Activated CD4-positive, alpha-beta T cell treated with anti-CD3 and anti-CD28 coated beads, Interleukin-2, amount 50 U/mL, for 16 hours (primary cell): Measurements from ENCODE around the gene NMRK2.
"Not testable (repeated sequence)": the region's sequence is repeated elsewhere in the genome, so short reads cannot be mapped to it uniquely, and the experiment has no call there.

Experiments used
- DNase-seq: peaks from one replicate; pipeline ENCODE4 v3.0.0-alpha.2; 2020

The NMRK2 gene

GRCh38 chr19:3936506-3937442 lies 3.9 kb downstream of the NMRK2 start:
- no peak for DNase-seq

DNA sequence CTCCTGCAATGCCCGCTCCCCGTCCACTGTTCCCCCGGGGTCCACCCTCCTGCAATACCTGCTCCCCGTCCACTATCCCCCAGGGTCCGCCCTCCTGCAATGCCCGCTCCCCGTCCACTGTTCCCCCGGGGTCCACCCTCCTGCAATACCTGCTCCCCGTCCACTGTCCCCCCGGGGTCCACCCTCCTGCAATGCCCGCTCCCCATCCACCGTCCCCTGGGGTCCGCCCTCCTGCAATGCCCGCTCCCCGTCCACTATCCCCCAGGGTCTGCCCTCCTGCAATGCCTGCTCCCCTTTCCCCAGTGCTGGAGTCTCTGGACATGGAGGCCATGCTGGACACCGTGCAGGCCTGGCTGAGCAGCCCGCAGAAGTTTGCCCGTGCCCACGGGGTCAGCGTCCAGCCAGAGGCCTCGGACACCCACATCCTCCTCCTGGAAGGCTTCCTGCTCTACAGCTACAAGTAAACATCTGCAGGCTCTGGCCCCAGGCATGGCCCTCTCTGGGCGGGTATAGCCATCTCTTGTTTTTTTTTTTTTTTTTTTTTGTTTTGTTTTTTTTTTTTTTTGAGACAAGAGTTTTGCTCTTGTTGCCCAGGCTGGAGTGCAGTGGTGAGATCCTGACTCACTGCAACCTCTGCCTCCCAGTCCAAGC lies 5.6 kb downstream of the NMRK2 start:
- not testable (repeated sequence) for DNase-seq

GRCh38 chr19:3942790-3943409 lies 10.0 kb downstream of the NMRK2 start:
- DNase-seq: no peak

- no peak for DNase-seq
Measured at GRCh38 chr19:3944018-3944721, 11.3 kb downstream of the NMRK2 start.

- DNase-seq: no peak
Measured at GRCh38 chr19:3945838-3946237, 13.0 kb downstream of the NMRK2 start.

DNA sequence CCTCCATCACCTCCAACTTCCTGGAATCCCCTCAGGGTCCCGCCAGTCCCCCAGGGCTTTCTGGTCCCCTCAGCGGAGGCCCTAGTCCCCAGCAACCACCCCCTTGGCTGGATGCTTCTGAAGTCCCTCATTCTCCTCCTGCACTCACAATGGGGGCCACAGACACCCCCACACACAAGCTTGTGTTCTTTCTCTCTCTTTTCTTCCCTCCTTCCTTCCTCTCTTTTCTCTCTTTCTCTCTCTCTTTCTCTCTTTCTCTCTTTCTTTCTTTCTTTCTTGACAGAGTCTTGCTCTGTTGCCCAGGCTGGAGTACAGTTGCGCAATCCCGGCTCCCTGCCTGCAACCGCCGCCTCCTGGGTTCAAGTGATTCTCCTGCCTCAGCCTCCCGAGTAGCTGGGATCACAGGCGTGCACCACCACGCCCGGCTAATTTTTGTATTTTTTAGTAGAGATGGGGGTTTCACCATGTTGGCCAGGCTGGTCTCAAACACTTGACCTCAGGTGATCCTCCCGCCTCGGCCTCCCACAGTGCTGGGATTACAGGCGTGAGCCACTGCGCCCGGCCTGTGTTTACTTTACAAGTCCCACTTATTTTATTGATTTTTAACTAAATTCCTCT lies 14.6 kb downstream of the NMRK2 start:
- not testable (repeated sequence) for DNase-seq

DNA sequence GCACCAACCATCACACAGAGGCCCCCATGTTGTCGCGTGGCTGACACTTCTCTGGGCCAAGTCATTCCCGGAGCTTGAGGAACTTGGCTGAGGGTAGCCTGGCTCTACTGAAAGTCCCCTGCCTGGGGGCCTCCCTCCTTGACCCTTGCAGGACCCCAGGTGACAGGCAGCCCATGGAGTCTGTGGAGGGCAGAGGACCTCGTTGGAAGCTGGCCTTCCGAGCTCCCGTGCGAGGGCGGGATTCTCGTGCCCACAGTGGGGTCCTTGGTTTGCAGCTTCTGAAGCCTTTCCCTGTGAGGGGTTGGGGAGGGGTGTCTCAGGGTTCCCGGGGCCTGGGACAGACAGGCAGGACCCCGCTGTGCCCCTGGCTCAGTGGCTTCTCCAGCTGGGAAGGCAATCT lies 16.4 kb downstream of the NMRK2 start:
- DNase-seq: no peak

GRCh38 chr19:3949997-3950859 lies 17.4 kb downstream of the NMRK2 start:
- no peak for DNase-seq

- DNase-seq: no peak
Measured at GRCh38 chr19:3950871-3951861, 18.3 kb downstream of the NMRK2 start.

DNA sequence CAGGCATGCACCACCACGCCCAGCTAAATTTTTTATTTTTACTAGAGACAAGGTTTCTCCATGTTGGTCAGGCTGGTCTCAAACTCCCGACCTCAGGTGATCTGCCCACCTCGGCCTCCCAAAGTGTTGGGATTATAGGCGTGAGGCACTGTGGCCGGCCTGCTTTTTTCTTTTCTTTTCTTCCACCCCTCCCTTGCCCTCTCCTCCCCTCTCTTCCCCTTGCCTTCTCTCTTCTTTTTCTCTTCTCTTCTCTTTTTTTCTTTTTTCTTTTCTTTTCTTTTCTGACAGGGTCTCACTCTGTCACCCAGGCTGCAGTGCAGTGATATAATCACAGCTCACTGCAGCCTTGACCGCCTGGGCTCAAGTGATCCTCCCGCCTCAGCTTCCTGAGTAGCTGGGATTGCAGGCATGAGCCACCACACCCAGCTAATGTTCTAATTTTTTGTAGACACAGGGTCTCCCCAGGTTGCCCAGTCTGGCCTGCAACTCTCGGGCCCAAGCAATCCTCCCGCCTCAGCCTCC lies 19.9 kb downstream of the NMRK2 start:
- not testable (repeated sequence) for DNase-seq

DNA sequence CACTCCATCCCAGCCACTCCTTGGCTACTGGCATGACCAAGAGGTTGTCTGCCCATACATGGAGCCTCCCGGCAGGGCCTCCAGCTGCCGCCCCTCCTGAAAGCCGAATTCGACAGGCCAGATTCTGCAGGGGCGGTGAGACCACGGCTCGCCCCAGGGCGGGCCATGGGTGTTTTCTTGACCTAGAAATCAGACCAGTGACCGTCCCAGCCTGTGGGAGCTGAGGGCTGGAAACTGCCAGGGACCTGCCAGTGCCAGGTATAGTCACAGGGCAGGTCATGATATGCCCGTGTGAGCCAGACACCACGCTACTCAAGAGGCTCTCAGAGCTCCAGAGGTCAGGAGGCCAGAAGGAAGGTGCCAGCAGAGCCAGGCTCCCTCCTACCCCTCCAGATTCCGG lies 21.2 kb downstream of the NMRK2 start:
- no peak for DNase-seq

DNA sequence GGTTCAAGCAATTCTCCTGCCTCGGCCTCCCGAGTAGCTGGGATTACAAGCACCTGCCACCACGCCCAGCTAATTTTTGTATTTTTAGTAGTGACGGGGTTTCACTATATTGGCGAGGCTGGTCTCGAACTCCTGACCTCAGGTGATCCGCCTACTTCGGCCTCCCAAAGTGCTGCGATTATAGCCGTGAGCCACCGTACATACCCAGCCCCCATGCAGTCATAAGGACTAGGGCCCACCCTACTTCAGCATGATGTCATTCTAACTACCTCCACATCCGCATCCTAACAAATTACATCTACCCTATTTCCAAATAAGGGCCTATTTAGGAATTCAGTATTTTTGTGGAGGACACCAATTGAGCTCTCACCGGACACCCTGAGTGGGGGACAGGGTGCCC lies 22.4 kb downstream of the NMRK2 start:
- not testable (repeated sequence) for DNase-seq

DNA sequence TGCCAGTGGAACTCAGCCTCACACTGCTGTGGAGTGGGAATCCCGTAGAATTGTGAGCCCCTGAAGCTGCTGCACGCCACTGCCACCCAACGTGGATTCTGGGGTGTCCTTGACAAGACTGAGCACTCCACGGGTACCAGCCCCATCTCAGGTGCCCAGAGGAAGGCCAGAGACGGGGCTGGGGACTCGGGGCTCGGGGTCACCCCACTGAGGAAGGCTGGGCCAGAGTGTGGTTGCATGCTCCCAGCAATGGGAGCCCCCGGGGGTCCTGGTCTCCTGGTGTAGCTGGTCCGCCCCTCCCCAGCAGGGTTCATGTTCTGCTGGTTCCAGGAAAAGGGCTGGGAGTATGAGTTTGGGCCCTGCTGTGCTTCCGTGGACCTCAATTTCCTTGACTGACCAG lies 22.8 kb downstream of the NMRK2 start:
- no peak for DNase-seq

GRCh38 chr19:3958836-3959765 lies 26.2 kb downstream of the NMRK2 start:
- no peak for DNase-seq

DNA sequence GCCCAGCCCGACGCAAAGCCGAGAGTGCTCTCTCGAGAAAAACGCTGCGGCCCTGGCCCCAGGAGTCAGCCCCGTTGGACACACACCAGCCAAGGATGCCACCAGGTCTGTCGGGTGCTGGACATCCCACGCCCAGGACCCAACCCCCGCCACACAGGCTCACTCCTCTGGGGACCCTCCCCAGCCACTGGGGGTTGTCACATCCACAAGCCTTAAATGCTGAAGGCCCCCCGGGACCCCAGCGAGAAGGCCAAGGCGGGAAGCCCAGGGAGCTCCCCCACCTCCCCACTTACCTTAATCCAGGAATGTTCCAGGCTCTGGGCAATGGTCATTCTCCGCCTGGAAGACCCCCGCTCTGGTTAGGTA lies 26.9 kb downstream of the NMRK2 start:
- DNase-seq: no peak

DNA sequence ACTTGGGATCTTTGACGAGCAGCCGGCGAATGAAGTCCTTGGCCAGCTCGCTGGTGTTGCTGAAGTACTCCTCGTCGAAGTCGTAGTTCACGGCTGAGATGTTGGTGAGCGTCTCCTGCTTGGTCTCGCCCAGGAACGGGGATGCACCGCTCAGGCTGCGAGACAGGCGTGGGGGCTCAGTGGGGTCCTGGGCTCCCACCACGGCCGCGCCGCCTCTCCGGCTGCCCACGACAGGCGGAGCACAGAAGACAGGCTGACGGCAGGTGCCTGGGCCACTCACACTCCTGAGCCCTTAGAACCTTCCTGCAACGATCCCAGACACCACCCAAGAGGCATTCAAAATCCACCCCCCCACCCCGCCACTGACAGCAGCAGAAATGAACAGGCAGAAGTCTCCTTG lies 28.1 kb downstream of the NMRK2 start:
- DNase-seq: no peak

- no peak for DNase-seq
Measured at GRCh38 chr19:3963458-3964255, 30.8 kb downstream of the NMRK2 start.
